ENCODE data around the gene C4orf51.

C4orf51 gene

GRCh38 chr4:145716200-145716599, 36.3 kb downstream of the C4orf51 start:
- no peak for DNase-seq

- no peak for DNase-seq
These were observed 36.8 kb downstream of the C4orf51 start for GRCh38 chr4:145716661-145717200.

DNA sequence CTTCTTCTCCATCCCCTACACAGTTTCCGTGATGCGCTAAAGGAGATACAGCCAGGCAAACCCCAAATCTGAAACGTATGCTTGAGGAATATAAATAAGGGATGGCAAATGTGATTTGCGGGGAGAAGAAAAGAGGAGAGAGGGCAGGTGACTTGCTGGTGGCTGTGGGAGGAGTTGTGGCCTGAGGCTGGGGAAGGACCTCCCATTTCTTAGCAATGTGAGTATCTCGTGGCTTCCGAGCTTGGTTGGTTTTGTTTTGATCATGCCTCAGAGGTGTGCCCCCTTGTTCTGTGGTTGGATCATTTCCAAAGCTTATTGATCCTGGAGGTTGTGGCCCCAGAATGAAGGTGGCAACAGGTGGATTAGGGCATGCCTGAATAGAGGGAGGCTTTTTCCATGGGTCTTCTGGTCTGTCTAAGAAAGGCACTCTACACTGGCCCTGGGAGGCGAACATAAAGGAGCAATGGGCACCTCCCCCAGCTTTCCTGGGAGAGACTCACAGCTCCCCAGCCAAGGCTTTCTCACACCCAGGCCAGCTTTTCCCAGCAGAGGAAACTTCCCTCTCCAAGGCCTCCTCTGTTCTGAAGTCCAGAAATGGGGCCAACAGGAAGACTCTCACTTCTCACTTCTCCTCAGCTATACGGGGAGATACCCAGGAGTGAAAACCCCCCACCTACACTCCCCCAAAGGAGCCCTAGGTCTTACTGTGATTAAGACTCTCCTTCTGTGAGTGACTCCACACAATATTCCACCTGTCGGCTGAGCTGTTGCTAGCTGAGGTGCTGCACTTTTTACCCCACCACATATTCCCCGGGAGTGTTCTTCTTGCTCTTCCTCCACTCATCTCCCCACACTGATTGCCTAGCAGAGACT, 40.0 kb downstream of the C4orf51 start:
- DNase-seq: no peak

DNA sequence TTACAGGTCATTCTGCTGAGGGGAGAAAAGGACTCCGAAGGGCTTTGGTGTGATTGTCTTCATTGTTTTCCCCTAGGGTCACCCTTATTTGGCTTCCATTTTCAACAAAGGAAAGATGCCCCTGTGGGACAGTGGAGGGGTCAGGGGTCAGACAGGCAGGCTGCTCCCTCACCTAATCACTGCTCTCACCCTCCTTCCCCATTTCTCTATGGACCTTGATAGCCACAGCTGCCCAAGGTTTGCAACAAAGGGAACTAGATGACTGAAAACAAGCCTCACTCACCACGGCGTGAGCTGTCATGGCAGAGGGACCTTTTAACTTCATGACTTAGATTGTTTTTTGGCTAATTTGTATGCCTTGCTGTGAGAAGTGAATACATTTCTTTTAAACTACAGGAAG, 40.7 kb downstream of the C4orf51 start:
- no peak for DNase-seq

- no peak for DNase-seq
These were observed 42.6 kb downstream of the C4orf51 start for GRCh38 chr4:145722561-145722960.

DNA sequence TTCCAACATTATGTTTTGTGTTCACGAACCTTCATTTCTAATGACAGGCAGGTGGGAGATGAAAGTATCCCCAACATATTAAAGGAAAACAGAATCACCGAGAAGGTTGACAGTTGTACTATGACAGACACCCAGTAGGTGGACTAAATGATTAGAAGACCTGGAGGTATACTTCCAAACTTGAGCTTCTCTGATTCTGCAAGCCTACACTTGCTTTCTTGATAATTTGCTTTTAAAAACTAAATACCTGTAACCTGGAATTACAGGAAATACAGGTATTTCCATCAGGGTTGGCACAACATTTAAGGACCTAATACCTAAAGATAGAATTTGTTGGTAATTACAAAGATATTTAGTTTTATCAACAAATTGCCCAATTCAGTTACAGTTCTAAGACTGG, 43.4 kb downstream of the C4orf51 start:
- no peak for DNase-seq

DNA sequence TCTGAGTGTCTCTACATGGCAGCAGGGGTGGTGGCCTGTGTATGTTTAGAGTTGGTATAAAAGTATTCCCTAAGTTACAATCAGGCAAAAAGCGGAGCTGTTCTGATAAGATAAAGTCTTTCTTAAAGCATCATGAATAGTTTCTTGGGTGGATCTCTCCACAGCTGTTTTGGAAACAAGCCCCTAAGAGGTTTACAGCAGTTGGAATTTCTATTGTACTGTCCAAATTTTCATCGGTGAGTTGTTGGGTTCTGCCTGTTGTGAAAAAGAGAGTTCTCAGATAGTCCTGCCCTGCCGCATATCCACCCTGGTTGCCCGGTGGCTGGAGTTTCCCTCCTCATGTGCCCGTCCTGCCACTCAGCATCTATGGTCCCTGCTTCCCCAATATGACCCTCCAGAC, 50.1 kb downstream of the C4orf51 start:
- no peak for DNase-seq

GRCh38 chr4:145731028-145731427, 51.1 kb downstream of the C4orf51 start:
- DNase-seq: peak; percentile 83

- no peak for DNase-seq
These were observed 52.3 kb downstream of the C4orf51 start for GRCh38 chr4:145732001-145732815.

DNA sequence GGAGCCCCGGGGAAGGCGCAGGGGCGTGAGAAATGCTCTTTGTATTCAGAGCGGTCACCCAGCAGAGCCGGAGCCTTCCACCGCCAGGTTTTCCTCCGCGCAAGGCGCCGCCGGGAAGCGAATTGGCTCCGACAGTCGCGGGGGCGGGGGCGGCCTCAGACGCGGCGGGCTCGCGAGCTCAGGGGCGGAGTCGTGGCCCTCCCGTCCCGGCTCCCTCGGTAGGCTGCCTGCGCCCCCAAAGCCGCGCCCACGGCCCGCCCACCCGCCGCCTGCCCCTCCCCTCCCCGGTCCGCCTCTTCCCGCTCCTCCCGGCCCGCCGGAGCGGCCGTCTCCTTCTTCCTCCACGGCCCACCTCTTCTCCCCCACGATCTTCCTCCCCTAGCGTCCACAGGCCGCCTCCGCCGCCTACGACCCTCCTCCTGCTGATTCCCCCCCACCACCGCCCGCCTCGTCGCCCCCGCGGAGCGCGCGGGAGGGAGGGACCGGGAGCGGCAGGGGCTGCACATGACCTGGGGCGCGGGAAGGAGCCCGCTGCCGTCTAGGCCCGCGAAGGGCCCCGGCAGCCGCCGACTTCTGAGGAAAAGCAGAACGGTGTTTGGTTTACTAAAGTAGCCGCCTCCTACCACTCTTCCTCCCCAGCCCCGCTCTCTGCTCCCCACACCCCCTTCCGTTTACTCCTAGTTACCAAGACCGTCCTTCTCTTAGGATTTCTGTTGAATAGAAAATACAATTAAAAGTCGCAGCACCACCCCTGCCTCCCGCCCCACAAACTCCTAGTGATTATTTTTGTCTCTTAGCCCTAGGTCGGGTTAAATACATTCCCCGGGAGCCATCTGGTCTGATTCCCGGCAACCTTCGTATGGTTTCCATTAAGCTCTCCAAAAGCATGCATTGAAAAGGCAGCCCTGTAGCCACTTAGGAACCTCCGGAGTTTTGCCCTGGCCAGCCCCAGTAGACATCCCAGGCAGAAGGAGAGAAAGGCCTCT, 53.2 kb downstream of the C4orf51 start:
- DNase-seq: peak; percentile 88

DNA sequence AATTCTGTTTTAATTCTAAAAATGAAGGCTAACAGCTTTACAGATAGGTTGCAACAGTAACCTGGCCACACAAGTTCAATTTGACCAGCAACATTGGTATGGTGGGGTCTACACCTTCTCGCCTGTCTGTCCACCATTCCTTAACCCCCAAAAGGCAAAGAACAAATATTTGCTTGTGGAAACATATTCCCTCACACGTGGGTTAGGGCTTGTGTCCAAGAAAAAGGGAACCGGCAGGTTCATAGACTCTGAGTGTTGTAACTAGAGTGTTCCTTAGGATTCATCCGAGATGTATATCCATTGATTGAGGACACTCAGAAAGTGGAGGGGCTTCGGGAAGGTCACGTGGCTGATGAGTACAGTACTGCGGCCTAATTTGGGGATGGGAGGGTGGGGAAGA, 54.1 kb downstream of the C4orf51 start:
- DNase-seq: no peak

DNA sequence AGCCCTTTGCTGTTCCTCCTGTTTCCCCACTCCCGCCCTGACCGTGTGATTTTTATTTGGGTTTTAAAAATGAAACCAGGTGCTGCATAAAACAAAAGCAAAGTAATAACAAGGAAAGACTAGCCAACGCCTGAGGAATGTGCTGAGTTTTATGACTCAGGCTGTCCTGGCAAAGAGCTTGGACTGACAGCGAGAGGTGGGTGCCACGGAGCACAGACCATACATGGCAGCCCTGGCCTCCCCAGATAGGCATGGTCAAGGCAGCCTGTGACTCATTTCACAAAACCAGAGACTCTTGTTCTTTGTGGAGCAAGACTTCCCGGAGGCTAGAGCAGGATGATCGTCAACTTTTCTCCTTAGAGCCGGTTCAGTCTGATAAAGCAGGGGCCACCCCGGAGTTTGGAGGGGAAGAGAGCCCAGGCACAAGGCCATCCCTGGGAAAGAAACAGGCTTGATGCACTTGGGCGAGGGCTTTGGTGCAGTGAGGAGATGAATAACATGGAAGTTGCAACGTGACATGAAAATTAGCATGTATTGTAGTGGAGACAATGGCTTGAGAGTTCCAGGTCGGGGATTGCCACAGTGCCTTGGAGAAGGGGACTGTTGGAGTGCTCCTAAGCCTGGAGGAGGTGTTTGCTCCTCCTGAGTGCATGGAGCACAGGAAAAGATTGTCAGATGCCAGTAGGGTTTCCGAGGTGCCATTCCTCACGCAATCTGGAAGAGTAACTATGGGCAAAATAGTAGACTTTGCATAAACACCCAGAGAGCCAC, 54.8 kb downstream of the C4orf51 start:
- DNase-seq: no peak

- DNase-seq: no peak
These were observed 55.4 kb downstream of the C4orf51 start for GRCh38 chr4:145735347-145735675.

DNA sequence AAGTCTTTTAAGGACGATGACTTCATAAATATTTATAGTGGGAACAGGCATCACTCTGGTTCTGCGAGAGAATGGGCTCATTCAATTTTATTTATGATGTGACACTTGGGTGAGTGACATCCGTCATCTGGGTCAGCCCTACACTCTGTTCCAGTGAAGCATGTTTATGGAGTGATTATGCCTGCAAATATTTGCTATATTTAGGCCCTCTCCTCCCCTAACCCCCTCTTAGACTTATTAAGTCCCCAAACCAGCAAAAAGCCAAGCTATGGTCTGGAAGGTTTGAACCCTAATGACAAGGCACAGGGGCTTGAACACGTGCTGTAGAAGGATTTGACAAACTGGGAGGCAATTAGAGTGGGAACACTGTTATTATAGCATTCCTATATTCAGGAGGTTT, 55.9 kb downstream of the C4orf51 start:
- DNase-seq: no peak

- DNase-seq: peak; percentile 26
These were observed 56.4 kb downstream of the C4orf51 start for GRCh38 chr4:145736241-145736831.

DNA sequence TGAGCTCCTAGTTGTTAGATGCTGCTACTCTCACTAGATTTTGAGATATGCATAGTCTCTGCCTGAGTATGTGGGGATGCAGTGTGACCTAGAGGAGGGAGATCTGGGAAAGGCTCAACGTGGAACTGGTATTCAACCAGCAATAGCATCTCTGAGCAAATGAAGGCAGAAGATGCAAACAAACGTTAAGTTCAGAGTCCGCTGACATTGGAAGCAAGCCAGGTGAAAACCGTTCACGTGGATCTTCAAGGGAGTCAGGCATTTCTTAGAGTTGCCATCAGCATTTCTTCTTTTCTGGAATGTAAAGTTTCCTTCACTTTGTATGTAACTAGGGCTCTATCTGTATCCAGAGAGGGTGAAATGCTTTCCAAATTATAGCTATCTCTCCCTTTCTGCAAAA, 59.9 kb downstream of the C4orf51 start:
- DNase-seq: no peak

- DNase-seq: no peak
These were observed 60.9 kb downstream of the C4orf51 start for GRCh38 chr4:145740806-145741205.

DNA sequence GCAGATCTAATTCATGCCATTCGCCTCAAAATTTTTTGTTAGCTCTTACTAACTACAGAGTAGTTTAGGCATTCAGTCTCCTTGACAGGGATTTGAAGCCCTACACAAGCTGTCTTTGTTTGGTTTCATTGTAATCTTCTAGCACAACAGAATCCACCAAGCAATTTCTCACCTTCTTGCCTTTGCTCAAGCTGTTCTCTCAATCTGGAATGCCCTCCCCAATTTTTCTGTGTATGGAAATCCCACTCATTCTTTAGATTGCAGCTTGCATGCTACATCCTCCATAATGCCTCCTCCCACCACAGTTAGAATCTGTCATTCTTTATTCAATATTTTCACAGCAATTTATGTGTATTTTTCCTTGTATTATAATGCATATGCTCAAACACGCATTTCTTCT, 63.7 kb downstream of the C4orf51 start:
- no peak for DNase-seq

- no peak for DNase-seq
These were observed 75.9 kb downstream of the C4orf51 start for GRCh38 chr4:145755802-145756201.

DNA sequence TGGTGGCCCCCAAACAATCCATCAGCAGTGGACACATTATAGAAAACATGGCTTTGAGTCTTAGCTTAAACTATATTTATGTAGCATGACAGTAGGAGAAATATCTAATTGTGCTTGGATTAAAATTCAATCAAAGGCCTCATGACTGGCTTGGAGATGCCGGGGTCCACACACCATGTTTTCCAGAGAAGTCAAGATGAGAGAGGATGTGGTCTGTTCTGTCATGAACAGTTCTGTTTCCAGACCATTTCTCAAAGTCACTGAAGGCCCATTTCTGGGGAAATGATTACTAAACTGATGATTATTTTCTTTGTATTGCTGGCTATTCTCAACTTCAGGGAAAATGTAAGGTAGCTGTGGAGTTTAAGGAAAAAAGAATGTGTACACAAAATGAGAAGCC, 76.3 kb downstream of the C4orf51 start:
- DNase-seq: no peak

DNA sequence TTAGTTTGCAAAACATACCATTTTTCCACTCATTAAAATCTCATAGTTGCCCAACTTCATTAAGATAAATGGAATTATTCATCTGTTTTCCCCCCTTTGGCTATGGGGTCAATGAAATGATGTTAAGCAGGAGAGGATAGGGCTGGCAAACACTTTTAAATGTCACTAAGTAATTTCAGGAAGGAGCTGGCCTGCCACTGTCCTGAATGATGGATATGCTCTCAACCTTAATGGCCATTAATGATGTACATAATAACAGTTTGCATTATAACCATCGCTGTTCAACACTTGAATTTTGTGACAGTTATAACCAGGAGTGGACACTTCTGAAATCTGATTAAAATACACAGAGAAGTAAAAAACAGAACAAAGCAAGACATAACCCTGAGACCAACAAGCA, 77.2 kb downstream of the C4orf51 start:
- no peak for DNase-seq

- no peak for DNase-seq
These were observed 80.2 kb downstream of the C4orf51 start for GRCh38 chr4:145760176-145760575.
